ENCODE results near the gene RBMS3. TPM values are rescaled to one million over a fixed set of nuclear protein-coding genes. Genes with fewer than 3 reads are reported as not detected.
"Not testable (repeated sequence)": the region's sequence is repeated elsewhere in the genome, so short reads cannot be mapped to it uniquely, and the experiment has no call there.

Gene RBMS3
- total and polyA plus RNA-seq, 3 donors from 2014 or later = 5.6 to 36.2 (median 19.7) TPM

- no peaks in the 10 kb centered on the region for H3K36me3 ChIP-seq (ENCODE audit: low read depth, missing control alignments)
- no peak for DNase-seq
- H3K9me3 ChIP-seq = no peaks in the 10 kb centered on the region
- intact Hi-C loops (cut with DNase I; ENCODE audit: low total_unique reads) = no loop called here
- no peak overlapping the region for H3K27ac ChIP-seq
- TF ChIP-seq CTCF (IDR thresholded peaks at IDR 0.05) = no peak
- 57 to 61% methylated on average over 2 of the region's 2 CpGs for WGBS, 2 donors
- H3K4me3 ChIP-seq = no peak overlapping the region
- peaks cover 9% of the 10 kb centered on the region for H3K4me1 ChIP-seq
- no peaks in the 10 kb centered on the region for H3K27me3 ChIP-seq
Observed at GRCh38 chr3:29515451-29515850, 234.6 kb downstream of the RBMS3 start.

GRCh38 chr3:29516164-29516563 lies 235.3 kb downstream of the RBMS3 start:
- 94 to 96% methylated on average over 4 of the region's 4 CpGs for WGBS, 2 donors
- Histone ChIP-seq H3K27me3 (no peaks in the 10 kb centered on the region), H3K4me1 (peaks cover 9% of the 10 kb centered on the region), H3K9me3 (no peaks in the 10 kb centered on the region), H3K27ac (no peak overlapping the region), H3K36me3 (ENCODE audit: low read depth, missing control alignments) (no peaks in the 10 kb centered on the region), H3K4me3 (no peak overlapping the region)
- TF ChIP-seq POLR2A (IDR thresholded peaks at IDR 0.05) (no peak), CTCF (IDR thresholded peaks at IDR 0.05) (no peak)
- intact Hi-C loops (cut with DNase I; ENCODE audit: low total_unique reads) = no loop called here
- DNase-seq = no peak

GRCh38 chr3:29520764-29521163 lies 239.9 kb downstream of the RBMS3 start:
- no peaks in the 10 kb centered on the region for H3K27me3 ChIP-seq
- DNase-seq = no peak
- no peak for TF ChIP-seq POLR2A (IDR thresholded peaks at IDR 0.05)
- TF ChIP-seq CTCF (IDR thresholded peaks at IDR 0.05) = no peak
- no peak overlapping the region for H3K27ac ChIP-seq
- H3K4me3 ChIP-seq = no peak overlapping the region
- intact Hi-C loops (cut with DNase I; ENCODE audit: low total_unique reads) = no loop called here
- no peaks in the 10 kb centered on the region for H3K36me3 ChIP-seq (ENCODE audit: low read depth, missing control alignments)
- WGBS, 2 donors = 90 to 92% methylated on average over 3 of the region's 3 CpGs
- no peaks in the 10 kb centered on the region for H3K9me3 ChIP-seq
- H3K4me1 ChIP-seq = peaks cover 11% of the 10 kb centered on the region

- Histone ChIP-seq H3K27me3 (no peaks in the 10 kb centered on the region), H3K9me3 (no peaks in the 10 kb centered on the region), H3K4me3 (no peak overlapping the region), H3K27ac (no peak overlapping the region), H3K4me1 (peaks cover 13% of the 10 kb centered on the region), H3K36me3 (ENCODE audit: low read depth, missing control alignments) (no peaks in the 10 kb centered on the region)
- intact Hi-C loops (cut with DNase I; ENCODE audit: low total_unique reads) = no loop called here
- TF ChIP-seq POLR2A (IDR thresholded peaks at IDR 0.05) (no peak), CTCF (IDR thresholded peaks at IDR 0.05) (no peak)
- WGBS, 2 donors = 71 to 89% methylated on average over 1 of the region's 1 CpG
- DNase-seq = no peak
Observed at GRCh38 chr3:29521293-29521692, 240.4 kb downstream of the RBMS3 start.

- intact Hi-C loops (cut with DNase I; ENCODE audit: low total_unique reads) = no loop called here
- TF ChIP-seq CTCF (IDR thresholded peaks at IDR 0.05) (no peak), POLR2A (IDR thresholded peaks at IDR 0.05) (no peak)
- 50 to 67% methylated on average over 2 of the region's 2 CpGs for WGBS, 2 donors
- H3K4me3 ChIP-seq = no peak overlapping the region
- H3K9me3 ChIP-seq = no peaks in the 10 kb centered on the region
- DNase-seq = no peak
- H3K4me1 ChIP-seq = peaks cover 13% of the 10 kb centered on the region
- no peaks in the 10 kb centered on the region for H3K36me3 ChIP-seq (ENCODE audit: low read depth, missing control alignments)
- H3K27me3 ChIP-seq = no peaks in the 10 kb centered on the region
- H3K27ac ChIP-seq = no peak overlapping the region
Observed at GRCh38 chr3:29521751-29522150, 240.9 kb downstream of the RBMS3 start.

GRCh38 chr3:29524433-29524832 lies 243.6 kb downstream of the RBMS3 start:
- DNase-seq; H3K27me3 ChIP-seq; H3K36me3 ChIP-seq (ENCODE audit: low read depth, missing control alignments); H3K9me3 ChIP-seq; H3K4me3 ChIP-seq; intact Hi-C loops (cut with DNase I; ENCODE audit: low total_unique reads); H3K27ac ChIP-seq: not testable (repeated sequence)
- 79 to 89% methylated on average over 10 of the region's 10 CpGs for WGBS, 2 donors
- peaks cover 13% of the 10 kb centered on the region for H3K4me1 ChIP-seq
